Thoracic aorta endothelial cell (primary cell): ENCODE results near the gene PTPRJ. TPM values are rescaled to one million over a fixed set of nuclear protein-coding genes. Genes with fewer than 3 reads are reported as not detected.

Experiments used
- small RNA-seq: library from RNA; depleted of rRNA; stranded (forward); fragments of <200 nt; gene quantifications from one replicate; pipeline ENCODE3, GENCODE V24; 2012
- total RNA-seq: library from RNA; depleted of rRNA; stranded (reverse); fragments of >200 nt; gene quantifications from 2 replicates; pipeline ENCODE4 v1.2.3, GENCODE V29; 2012

PTPRJ gene
- 9.2 and 19.0 TPM in 2 replicates for total RNA-seq

GRCh38 chr11:47980088-47980906, at the start of gene PTPRJ:
TSS of gene PTPRJ (plus strand) at chr11:47980559. CDS start at chr11:47980913, 354 bp downstream.

GRCh38 chr11:48216510-48216909, 236.2 kb downstream of the PTPRJ start, which contains the start of gene OR4B1:
TSS of gene OR4B1 (plus strand) at chr11:48216810. CDS start at chr11:48216810, 0 bp downstream.

Small RNA genes within 50 kb of the gene (small RNA-seq; reads per million reads assigned to genes)
- not detected for gene MIR3161

Other genes starting within 250 kb of the PTPRJ start
- gene FNBP4, start 213.2 kb upstream of the PTPRJ start, total RNA-seq = 142 and 149 TPM in 2 replicates
- 47.2 and 52.3 TPM in 2 replicates for gene NUP160, start 132.2 kb upstream of the PTPRJ start, total RNA-seq
- not detected in 2 replicates for gene OR4B1, start 236.3 kb downstream of the PTPRJ start, total RNA-seq